IMR-90 (cell line): ENCODE results near the gene CALCOCO2. TPM values are rescaled to one million over a fixed set of nuclear protein-coding genes. Genes with fewer than 3 reads are reported as not detected.

ENCODE experiments used
- ATAC-seq: fragments of 200-7000 bp; cut with Tn5 transposase; 2 replicates; pipeline ENCODE4 v1.9.1; 2020; ENCODE audit warnings: low read depth, mild to moderate bottlenecking, moderate library complexity
- BruUV-seq: library from RNA; stranded (reverse); fragments of 400-500 nt; replicated peaks from 2 replicates; lab custom pipeline; 2021; lab: Mats Ljungman, UMichigan
- CTCF ChIA-PET: fragments of 300-600 bp; formaldehyde crosslinking; extraction: SDS; loops from one replicate; lab custom pipeline; 2021; ENCODE audit warnings: antibody characterized with exemption; lab: Yijun Ruan, JAX
- POLR2A ChIA-PET: fragments of 300-600 bp; sonication (Branson Sonifier 250); formaldehyde crosslinking; loops from one replicate; lab custom pipeline; 2022; ENCODE audit warnings: antibody characterized with exemption; ENCODE audit not compliant: unreplicated experiment; lab: Charles Lee
- DNase-seq: peaks from one replicate; pipeline ENCODE4 v3.0.0; 2013
- H2AFZ ChIP-seq: replicated peaks from 2 replicates; pipeline ENCODE3; 2013; ENCODE audit warnings: low read length, mild to moderate bottlenecking; ENCODE audit not compliant: poor library complexity
- H2AK5ac ChIP-seq: 2 replicates; pipeline ENCODE4 v1.6.1; 2013; ENCODE audit warnings: low read depth, low read length, inconsistent platforms
- H2AK9ac ChIP-seq: replicated peaks from 2 replicates; pipeline ENCODE3; 2013; ENCODE audit warnings: mild to moderate bottlenecking, low read depth, low read length, moderate library complexity; ENCODE audit not compliant: poor library complexity
- H2BK120ac ChIP-seq: 2 replicates; pipeline ENCODE4 v1.6.1; 2013; ENCODE audit warnings: low read depth, low read length, inconsistent platforms
- H2BK15ac ChIP-seq: 3 replicates; pipeline ENCODE4 v1.6.1; 2013; ENCODE audit warnings: low read depth, low read length, inconsistent platforms
- H2BK20ac ChIP-seq: 2 replicates; pipeline ENCODE4 v1.6.1; 2013; ENCODE audit warnings: low read depth, mild to moderate bottlenecking, inconsistent platforms, low read length, moderate library complexity
- H2BK5ac ChIP-seq: 2 replicates; pipeline ENCODE4 v1.6.1; 2013; ENCODE audit warnings: mild to moderate bottlenecking, low read depth, low read length, inconsistent platforms; ENCODE audit not compliant: poor library complexity, severe bottlenecking
- H3K14ac ChIP-seq: replicated peaks from 2 replicates; pipeline ENCODE4 v1.6.1; 2013; ENCODE audit warnings: low read depth, low read length, inconsistent platforms
- H3K18ac ChIP-seq: 2 replicates; pipeline ENCODE4 v1.6.1; 2013; ENCODE audit warnings: low read depth, low read length, control low read depth
- H3K23ac ChIP-seq: 2 replicates; pipeline ENCODE4 v1.6.1; 2013; ENCODE audit warnings: low read depth, low read length, inconsistent platforms
- H3K27ac ChIP-seq: 2 replicates; pipeline ENCODE4 v1.5.1; 2013; ENCODE audit warnings: mild to moderate bottlenecking, control low read depth, low read length; ENCODE audit not compliant: insufficient read depth
- H3K27me3 ChIP-seq: 2 replicates; pipeline ENCODE4 v1.6.1; 2013; ENCODE audit warnings: low read length; ENCODE audit not compliant: control insufficient read depth, insufficient read depth
- H3K36me3 ChIP-seq: 2 replicates; pipeline ENCODE4 v1.6.1; 2013; ENCODE audit warnings: low read length, mixed read lengths; ENCODE audit not compliant: control insufficient read depth, insufficient read depth
- H3K4ac ChIP-seq: 2 replicates; pipeline ENCODE4 v1.6.1; 2013; ENCODE audit warnings: low read depth, low read length, inconsistent platforms
- H3K4me1 ChIP-seq: 2 replicates; pipeline ENCODE4 v1.6.1; 2013; ENCODE audit warnings: low read length, mixed read lengths; ENCODE audit not compliant: control insufficient read depth, insufficient read depth
- H3K4me2 ChIP-seq: 2 replicates; pipeline ENCODE4 v1.6.1; 2013; ENCODE audit warnings: low read depth, mild to moderate bottlenecking, control low read depth, low read length, moderate library complexity
- H3K4me3 ChIP-seq: 2 replicates; pipeline ENCODE4 v1.5.1; 2013; ENCODE audit warnings: low read depth, mild to moderate bottlenecking, control low read depth, low read length, moderate library complexity; ENCODE audit not compliant: insufficient read depth
- H3K56ac ChIP-seq: 2 replicates; pipeline ENCODE4 v1.6.1; 2013; ENCODE audit warnings: low read length, inconsistent platforms; ENCODE audit not compliant: insufficient read depth; ENCODE audit errors: extremely low read depth
- H3K79me1 ChIP-seq, 2 experiments: 2 replicates each; pipeline ENCODE4 v1.6.1; 2013; ENCODE audit warnings: low read length in 2 of 2, inconsistent platforms in 1 of 2, low read depth in 1 of 2
- H3K9ac ChIP-seq: 2 replicates; pipeline ENCODE4 v1.6.1; 2013; ENCODE audit warnings: low read depth, low read length, control low read depth
- H3K9me1 ChIP-seq: 2 replicates; pipeline ENCODE4 v1.6.1; 2013; ENCODE audit warnings: low read length, inconsistent platforms; ENCODE audit not compliant: insufficient read depth
- H3K9me3 ChIP-seq: 2 replicates; pipeline ENCODE4 v1.6.1; 2013; ENCODE audit warnings: low read length; ENCODE audit not compliant: control insufficient read depth, insufficient read depth
- H4K20me1 ChIP-seq: 2 replicates; pipeline ENCODE4 v1.6.1; 2013; ENCODE audit warnings: low read length, inconsistent platforms; ENCODE audit not compliant: insufficient read depth
- H4K5ac ChIP-seq: 2 replicates; pipeline ENCODE4 v1.6.1; 2013; ENCODE audit warnings: mild to moderate bottlenecking, low read depth, low read length, control low read depth
- H4K8ac ChIP-seq, 2 experiments: 2 replicates each; pipeline ENCODE4 v1.6.1; 2013; ENCODE audit warnings: low read depth in 2 of 2, low read length in 2 of 2, control low read depth in 1 of 2, inconsistent platforms in 1 of 2
- H4K91ac ChIP-seq: 2 replicates; pipeline ENCODE4 v1.6.1; 2013; ENCODE audit warnings: low read depth, low read length, inconsistent platforms; ENCODE audit not compliant: insufficient read depth
- BHLHE40 ChIP-seq: fragments of 150-350 bp; IDR thresholded peaks from 2 replicates; pipeline ENCODE4 v1.6.1; 2016; ENCODE audit warnings: mild to moderate bottlenecking, low read depth, low read length
- NFE2L2 ChIP-seq: fragments of 150-350 bp; IDR thresholded peaks from 2 replicates; pipeline ENCODE4 v1.6.1; 2016; ENCODE audit warnings: low read depth, mild to moderate bottlenecking, low read length
- POLR2A ChIP-seq: IDR thresholded peaks from 2 replicates; pipeline ENCODE4 v1.6.1; 2012; ENCODE audit warnings: mild to moderate bottlenecking, low read depth, low read length
- RCOR1 ChIP-seq: IDR thresholded peaks from 2 replicates; pipeline ENCODE4 v1.6.1; 2012; ENCODE audit warnings: mild to moderate bottlenecking, low read length, improper control_type of control experiment; ENCODE audit not compliant: insufficient replicate concordance
- SMC3 ChIP-seq: fragments of 150-350 bp; IDR thresholded peaks from 2 replicates; pipeline ENCODE4 v1.6.1; 2016; ENCODE audit warnings: low read depth, mild to moderate bottlenecking, antibody characterized with exemption, low read length, moderate library complexity
- USF2 ChIP-seq: fragments of 150-350 bp; IDR thresholded peaks from 2 replicates; pipeline ENCODE4 v1.6.1; 2017; ENCODE audit warnings: mild to moderate bottlenecking, antibody characterized with exemption, low read length, low read depth
- WGBS, 2 experiments: methylation state at CpG; one replicate each; pipeline versions ENCODE4 v1.1.5 to v1.1.7; 2013; ENCODE audit warnings: missing lambda C conversion rate in 2 of 2; ENCODE audit not compliant: insufficient read length in 1 of 2; ENCODE audit errors: extremely low coverage in 2 of 2; 5-methylcytosine and 5-hydroxymethylcytosine counted together
- dilution Hi-C: fragments of 300-500 bp; cut with HindIII; formaldehyde crosslinking; loops from one replicate; pipeline ENCODE4 v1.14.3; 2018; ENCODE audit warnings: low sequenced_read_pairs; ENCODE audit not compliant: unreplicated experiment
- in situ Hi-C: fragments of 300-500 bp; cut with MboI; formaldehyde crosslinking; loops from 3 replicates; pipeline ENCODE4 v1.14.3; 2019; ENCODE audit warnings: low sequenced_read_pairs, inconsistent platforms, mixed read lengths
- intact Hi-C: fragments of 100-400 bp; cut with micrococcal nuclease; formaldehyde crosslinking; loops from 2 replicates; pipeline ENCODE4 v1.10.0; 2022
- polyA plus RNA-seq, 3 experiments: library from polyadenylated mRNA; depleted of rRNA; stranded (reverse); fragments of >200 nt; gene quantifications; 2 replicates each; pipeline ENCODE4 v1.2.3, GENCODE V29; 2012; ENCODE audit warnings: low replicate concordance in 1 of 3
- total RNA-seq: library from RNA; depleted of rRNA; stranded (reverse); fragments of >200 nt; gene quantifications from 2 replicates; pipeline ENCODE4 v1.2.3, GENCODE V29; 2012

The CALCOCO2 gene
- total and polyA plus RNA-seq, 2 of the 4 experiments (the other 2 are of a cell fraction), result 35.9 to 53.4 TPM

- TF ChIP-seq SMC3 (no peak), NFE2L2 (no peak)
Observed at GRCh38 chr17:48843187-48843900, 12.5 kb downstream of the CALCOCO2 start (continued).

- no peaks in the 10 kb centered on the region for H3K9me1 ChIP-seq
- H3K4me1 ChIP-seq, result no peaks in the 10 kb centered on the region
- no peaks in the 10 kb centered on the region for H3K27me3 ChIP-seq
- H3K56ac ChIP-seq, result no peak overlapping the region
- dilution Hi-C loops, result no loop called here
- BruUV-seq, result no TSS peak
- intact Hi-C loops, result no loop called here
- TF ChIP-seq RCOR1, result no peak
- no peak for TF ChIP-seq POLR2A
- no peak for TF ChIP-seq BHLHE40
- no peak for TF ChIP-seq USF2
- no peak for TF ChIP-seq NFE2L2
- H4K8ac ChIP-seq, result no peak overlapping the region
- no peak overlapping the region for H3K9ac ChIP-seq
- no peak overlapping the region for H2AK5ac ChIP-seq
- in situ Hi-C loops, result no loop called here
- peaks cover under 1 to 7% of the 10 kb centered on the region in 2 experiments; a peak in 2 of 4 replicates for H3K79me1 ChIP-seq
- no peaks in the 10 kb centered on the region for H3K9me3 ChIP-seq
- H4K91ac ChIP-seq, result no peak overlapping the region
- H3K18ac ChIP-seq, result no peak overlapping the region
- no peak overlapping the region for H2BK120ac ChIP-seq
- no peak overlapping the region for H3K27ac ChIP-seq
- H3K4ac ChIP-seq, result no peak overlapping the region
- ATAC-seq, result no peak
- ChIA-PET CTCF (no interaction called here), POLR2A (no interaction called here)
- H4K20me1 ChIP-seq, result no peaks in the 10 kb centered on the region
- H3K36me3 ChIP-seq, result peaks cover 29% of the 10 kb centered on the region
- no peak overlapping the region for H2BK5ac ChIP-seq
- no peak overlapping the region for H3K4me3 ChIP-seq
- DNase-seq, result no peak
- H2BK20ac ChIP-seq, result no peak overlapping the region
- no peak overlapping the region for H3K23ac ChIP-seq
- no CpG with 5 or more reads among the region's 4 CpGs for WGBS, 2 experiments
- no peak overlapping the region for H2AFZ ChIP-seq
- no peak overlapping the region for H2BK15ac ChIP-seq
- H3K14ac ChIP-seq, result no peak overlapping the region
- H3K4me2 ChIP-seq, result no peak overlapping the region
- H2AK9ac ChIP-seq, result no peak overlapping the region
- H4K5ac ChIP-seq, result no peak overlapping the region
Observed at GRCh38 chr17:48850792-48851323, 20.0 kb downstream of the CALCOCO2 start.
